Epithelial cell of esophagus (primary cell): ENCODE results near the gene PHF13.
"Not testable (repeated sequence)": the region's sequence is repeated elsewhere in the genome, so short reads cannot be mapped to it uniquely, and the experiment has no call there.

Source experiments
- DNase-seq: peaks from one replicate; pipeline ENCODE4 v3.0.0; 2010; ENCODE audit warnings: low read depth
- H3K4me3 ChIP-seq: 2 replicates; pipeline ENCODE4 v1.5.1; 2011; ENCODE audit warnings: mild to moderate bottlenecking, low read length, control low read depth
- TF ChIP-seq, protein P1 (sequence below): IDR thresholded peaks from 2 replicates; pipeline ENCODE4 v1.5.1; 2011; ENCODE audit warnings: low read depth, mild to moderate bottlenecking, low read length, control low read depth, inconsistent platforms; ENCODE audit not compliant: insufficient read depth; ENCODE audit errors: missing control alignments

The PHF13 gene

GRCh38 chr1:6637770-6638169 is 24.2 kb downstream of the PHF13 start:
- TF ChIP-seq, protein P1, sequence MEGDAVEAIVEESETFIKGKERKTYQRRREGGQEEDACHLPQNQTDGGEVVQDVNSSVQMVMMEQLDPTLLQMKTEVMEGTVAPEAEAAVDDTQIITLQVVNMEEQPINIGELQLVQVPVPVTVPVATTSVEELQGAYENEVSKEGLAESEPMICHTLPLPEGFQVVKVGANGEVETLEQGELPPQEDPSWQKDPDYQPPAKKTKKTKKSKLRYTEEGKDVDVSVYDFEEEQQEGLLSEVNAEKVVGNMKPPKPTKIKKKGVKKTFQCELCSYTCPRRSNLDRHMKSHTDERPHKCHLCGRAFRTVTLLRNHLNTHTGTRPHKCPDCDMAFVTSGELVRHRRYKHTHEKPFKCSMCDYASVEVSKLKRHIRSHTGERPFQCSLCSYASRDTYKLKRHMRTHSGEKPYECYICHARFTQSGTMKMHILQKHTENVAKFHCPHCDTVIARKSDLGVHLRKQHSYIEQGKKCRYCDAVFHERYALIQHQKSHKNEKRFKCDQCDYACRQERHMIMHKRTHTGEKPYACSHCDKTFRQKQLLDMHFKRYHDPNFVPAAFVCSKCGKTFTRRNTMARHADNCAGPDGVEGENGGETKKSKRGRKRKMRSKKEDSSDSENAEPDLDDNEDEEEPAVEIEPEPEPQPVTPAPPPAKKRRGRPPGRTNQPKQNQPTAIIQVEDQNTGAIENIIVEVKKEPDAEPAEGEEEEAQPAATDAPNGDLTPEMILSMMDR, result no peak
- no peak overlapping the region for H3K4me3 ChIP-seq
- no peak for DNase-seq

GRCh38 chr1:6638226-6638625 is 24.7 kb downstream of the PHF13 start:
- DNase-seq, result no peak
- no peak overlapping the region for H3K4me3 ChIP-seq
- TF ChIP-seq, protein P1, result no peak

GRCh38 chr1:6640867-6641266 is 27.3 kb downstream of the PHF13 start:
- H3K4me3 ChIP-seq, DNase-seq: not testable (repeated sequence)

DNA sequence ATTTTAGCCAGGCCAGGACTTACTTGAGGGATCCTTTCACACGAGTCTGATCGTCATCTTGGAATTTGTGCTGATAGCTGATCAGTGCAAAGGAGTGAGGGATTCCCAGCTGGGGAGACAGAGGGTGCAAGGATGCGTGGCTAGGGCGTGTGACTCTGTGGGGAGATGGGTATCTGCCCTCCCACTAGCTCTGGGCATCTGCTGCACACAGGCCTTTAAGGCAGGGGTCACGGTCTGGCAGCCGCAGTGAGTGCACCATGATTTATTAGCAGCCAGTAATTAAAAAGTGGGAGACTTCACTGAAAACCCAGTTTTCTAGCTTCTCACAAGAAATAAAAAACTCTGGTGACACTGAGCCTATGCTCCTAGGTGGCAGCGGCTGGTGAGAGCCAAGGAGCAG is 31.5 kb downstream of the PHF13 start:
- TF ChIP-seq, protein P1, result no peak
- H3K4me3 ChIP-seq, result no peak overlapping the region
- no peak for DNase-seq

DNA sequence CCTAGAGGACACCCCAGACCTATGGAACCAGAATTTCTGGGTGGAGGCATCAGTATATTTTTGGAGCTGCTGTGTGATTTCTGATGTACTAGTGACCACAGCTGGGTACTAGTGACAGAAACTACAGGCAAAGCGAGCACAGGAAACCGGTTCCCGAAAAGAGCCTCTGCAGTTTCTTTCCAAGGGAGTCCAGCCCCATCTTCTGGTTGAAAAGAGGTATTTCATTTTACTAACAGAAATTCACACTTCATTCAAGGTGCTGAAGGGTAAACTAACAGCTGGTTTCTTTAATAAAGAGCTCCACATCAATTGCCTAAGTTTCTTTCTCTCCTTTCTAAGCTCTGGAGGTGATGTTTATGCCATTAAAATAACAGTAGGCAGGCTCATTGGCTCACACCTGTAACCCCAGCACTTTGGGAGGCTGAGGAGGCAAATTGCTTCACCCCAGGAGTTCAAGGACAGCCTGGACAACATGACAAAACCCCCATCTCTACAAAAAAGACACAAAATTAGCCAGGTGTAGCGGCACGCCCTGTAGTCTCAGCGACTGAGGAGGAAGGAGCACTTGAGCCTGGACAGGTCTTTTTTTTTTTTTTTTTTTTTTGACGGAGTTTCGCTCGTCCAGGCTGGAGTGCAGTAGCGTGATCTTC is 33.1 kb downstream of the PHF13 start:
- DNase-seq, result peak; percentile 63
- TF ChIP-seq, protein P1, result peak; percentile 59
- H3K4me3 ChIP-seq, result no peak overlapping the region

DNA sequence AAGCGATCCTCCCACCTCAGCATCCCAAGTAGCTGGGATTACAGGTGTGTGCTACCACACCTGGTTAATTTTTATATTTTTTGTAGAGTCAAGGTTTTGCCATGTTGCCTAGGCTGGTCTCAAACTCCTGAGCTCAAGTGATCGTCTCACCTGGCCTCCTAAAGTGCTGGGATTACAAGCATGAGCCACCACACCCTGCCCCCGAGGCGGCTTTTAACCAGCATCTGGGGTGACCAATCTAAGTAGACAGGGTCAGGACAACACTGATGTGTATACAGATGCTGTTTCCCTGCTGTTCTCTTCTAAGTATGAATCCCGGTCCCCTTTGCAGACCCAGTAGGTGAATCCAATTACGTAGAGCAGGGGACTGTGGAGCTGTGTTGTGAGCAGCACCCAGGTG is 35.0 kb downstream of the PHF13 start:
- H3K4me3 ChIP-seq, result no peak overlapping the region
- no peak for DNase-seq
- TF ChIP-seq, protein P1, result no peak

- H3K4me3 ChIP-seq, result no peak overlapping the region
- no peak for DNase-seq
- TF ChIP-seq, protein P1, result no peak
Observed at GRCh38 chr1:6651909-6652308, 38.4 kb downstream of the PHF13 start.
